HG03159 (cell line): ENCODE data around the gene PTPN14.
"Not testable (repeated sequence)": the region's sequence is repeated elsewhere in the genome, so short reads cannot be mapped to it uniquely, and the experiment has no call there.

ENCODE experiments used
- ATAC-seq: cut with Tn5 transposase; IDR thresholded peaks from one replicate; pipeline ENCODE4 v1.9.1; 2021; ENCODE audit warnings: mild to moderate bottlenecking, moderate library complexity; ENCODE audit not compliant: unreplicated experiment

PTPN14 gene

DNA sequence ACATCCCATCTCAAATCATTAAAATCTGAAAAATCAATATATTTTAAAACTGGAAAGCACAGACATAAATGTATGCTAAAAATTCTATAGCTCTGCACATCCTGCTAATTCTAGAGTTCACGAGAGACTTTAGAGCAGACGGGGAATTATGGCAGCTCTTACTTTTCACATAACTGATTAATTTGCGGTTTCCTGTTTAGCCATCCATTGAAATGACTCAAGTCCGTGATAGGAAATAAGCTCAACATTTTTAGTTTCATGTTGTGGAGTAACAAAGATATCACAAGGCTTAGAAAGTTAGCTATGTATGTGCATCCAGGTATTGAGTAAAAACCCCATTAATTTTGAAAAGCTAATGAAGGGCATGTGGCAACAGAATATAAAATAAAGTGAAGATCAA lies 147.2 kb downstream of the PTPN14 start:
- peak; percentile 77 for ATAC-seq

DNA sequence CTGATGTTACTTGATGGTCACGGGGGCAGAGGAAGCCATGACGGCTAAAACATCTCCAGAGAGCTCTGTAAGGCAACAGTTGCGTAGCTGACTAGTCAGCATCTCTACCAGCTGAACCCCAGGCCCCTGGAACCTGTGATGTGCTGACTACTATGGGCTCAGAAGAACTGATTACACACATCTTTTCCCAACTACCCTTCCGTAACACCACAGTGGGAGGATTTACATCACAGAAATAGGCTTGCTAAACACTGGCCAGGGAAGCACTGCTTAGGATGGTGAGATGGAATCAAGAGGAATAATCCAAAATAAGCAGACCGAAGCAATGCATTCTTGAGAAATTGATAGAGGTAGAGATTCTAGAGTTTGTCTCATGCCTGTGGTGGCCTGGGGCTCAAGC lies 148.0 kb downstream of the PTPN14 start:
- no peak for ATAC-seq

DNA sequence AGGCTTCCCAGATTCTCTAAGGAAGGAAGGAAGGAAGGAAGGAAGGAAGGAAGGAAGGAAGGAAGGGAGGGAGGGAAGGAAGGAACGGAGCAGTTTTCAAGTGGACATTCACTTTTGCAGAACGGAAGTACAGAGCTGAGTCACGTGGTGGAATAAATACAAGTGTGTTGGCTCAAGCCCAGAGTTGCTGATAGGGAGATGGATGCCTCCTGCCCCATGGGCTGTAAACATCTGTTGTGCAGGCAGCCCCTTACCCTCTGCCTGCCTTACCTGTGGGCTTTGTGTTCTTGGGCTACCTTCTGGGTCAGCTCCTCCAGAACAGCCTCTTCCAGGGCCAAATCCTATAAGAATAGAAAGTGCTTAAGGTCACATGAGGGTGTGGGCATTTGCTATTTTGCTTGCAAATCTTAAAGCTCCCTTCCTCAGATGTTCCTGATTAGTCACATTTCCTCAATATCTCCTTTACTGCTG lies 148.8 kb downstream of the PTPN14 start:
- ATAC-seq, result no peak

DNA sequence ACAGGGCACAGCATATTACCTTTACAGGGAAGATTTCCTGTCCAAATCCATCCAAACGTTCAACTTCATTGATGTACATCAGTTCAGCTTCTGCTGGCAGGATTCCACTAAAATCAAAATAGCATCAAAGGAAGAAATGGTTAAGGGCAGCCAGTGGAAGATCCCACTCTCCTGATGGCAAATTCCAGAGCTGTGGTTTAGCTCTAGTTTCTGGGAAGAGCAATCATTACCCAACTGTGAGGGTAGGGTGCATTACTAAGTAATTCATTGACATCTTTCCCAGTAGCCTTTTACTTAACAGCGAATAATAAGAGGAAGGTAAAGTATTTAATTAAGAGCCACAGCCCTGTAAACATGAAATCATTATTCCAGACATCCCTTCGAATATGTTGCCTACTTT lies 149.7 kb downstream of the PTPN14 start:
- ATAC-seq, result no peak

DNA sequence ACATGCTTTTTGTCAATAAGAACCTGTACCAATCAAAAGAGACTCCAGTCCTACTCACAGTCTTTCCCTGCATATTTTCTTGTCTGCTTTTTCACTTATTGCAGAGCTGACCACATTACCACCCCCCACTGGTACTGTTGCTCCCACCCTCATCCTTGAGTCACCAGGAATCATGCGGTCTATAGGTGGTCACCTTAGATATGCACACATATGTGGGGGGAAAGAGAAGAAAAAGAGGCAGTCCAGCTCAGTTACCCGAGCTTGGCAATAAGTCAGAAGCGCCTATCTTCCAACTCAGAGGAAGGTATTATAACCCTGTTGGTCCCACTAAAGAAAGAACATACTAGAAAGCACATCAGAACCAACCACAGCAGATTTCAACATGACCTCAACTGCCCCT lies 151.3 kb downstream of the PTPN14 start:
- ATAC-seq, result no peak

DNA sequence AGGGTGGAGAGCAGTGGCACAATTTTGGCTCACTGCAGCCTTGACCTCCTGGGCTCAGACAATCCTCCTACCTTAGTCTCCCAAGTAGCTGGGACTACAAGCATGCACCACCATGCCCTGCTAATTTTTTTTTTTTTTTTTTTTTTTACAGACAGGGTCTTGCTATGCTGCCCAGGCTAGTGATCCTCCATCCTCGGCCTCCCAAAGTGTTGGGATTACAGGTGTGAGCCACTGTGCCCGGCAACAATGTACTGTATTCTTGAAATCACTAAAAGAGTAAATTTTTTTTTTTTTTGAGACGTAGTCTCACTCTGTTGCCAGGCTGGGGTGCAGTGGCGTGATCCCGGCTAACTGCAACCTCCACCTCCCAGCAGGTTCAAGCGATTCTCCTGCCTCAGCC lies 152.9 kb downstream of the PTPN14 start:
- ATAC-seq, result no peak

DNA sequence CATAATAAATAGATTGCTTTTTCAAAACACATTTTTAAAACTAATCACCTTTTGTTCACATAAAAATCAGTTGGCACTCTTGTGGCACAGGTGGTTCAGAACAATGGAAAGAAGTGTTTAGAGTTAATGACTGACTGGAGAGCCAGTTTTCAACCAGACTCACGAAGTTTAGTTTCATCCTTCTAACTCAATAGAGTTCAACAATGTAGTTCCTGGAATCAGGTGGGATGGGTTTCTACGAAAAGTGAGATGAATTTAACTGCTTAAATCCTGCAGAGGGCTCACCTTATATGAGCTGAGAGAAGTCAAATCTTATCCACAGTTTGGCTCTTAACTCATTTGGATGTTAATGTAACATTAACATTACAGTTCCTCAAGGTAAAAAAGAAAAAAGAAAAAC lies 153.9 kb downstream of the PTPN14 start:
- ATAC-seq, result no peak

DNA sequence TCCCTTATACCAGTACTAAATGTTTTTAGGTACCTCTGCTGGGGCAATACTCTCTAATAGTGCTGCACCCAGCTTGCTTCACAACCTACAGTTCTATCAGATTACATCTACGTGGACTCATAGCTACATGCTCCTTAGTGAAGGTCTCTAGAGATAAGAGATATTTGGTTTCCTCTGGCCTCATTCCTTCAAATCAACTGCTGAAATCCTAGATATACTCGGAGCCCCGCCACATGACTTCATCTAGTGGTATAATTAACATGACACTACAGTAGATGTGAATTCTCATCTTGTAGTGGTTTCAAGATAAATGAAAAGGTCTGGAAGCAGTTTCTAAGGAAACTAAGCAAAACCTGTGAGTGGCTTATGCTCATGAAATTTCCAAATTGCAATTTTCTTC lies 155.1 kb downstream of the PTPN14 start:
- ATAC-seq, result no peak

DNA sequence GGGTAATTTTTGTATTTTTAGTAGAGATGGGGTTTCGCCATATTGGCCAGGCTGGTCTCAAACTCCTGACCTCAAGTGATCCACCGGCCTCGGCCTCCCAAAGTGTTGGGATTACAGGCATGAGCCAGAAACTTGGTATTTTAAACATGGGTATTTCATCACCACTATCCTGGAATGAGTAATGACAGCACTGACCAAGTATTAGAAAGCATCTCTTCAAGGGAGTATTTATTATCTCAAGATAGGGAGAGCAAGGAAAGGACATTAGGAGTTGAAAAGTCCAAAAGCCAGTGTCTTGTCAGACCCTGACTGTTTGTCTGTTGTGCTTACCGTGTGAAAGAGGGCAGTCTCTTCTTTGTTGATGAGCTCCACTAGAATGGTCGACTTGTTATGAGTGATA lies 156.8 kb downstream of the PTPN14 start:
- not testable (repeated sequence) for ATAC-seq

DNA sequence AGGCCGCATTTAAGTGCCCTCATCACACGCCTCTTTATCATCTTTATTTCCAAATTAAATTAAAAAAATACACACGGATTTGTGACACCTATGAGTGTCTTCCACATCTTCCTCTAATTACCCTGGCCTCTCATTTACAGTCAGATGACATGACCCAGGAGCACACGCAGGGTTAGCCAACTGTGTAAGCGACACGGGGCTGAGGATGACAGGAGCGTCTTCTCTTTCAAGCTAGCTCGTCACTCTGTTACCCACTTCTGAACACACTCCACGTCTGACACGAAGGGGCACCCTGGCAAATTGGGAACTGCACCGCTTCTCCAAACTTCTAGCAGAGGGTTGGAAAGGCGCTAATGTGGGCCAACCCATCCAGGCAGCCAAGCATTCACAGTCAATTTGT lies 158.3 kb downstream of the PTPN14 start:
- ATAC-seq, result no peak

DNA sequence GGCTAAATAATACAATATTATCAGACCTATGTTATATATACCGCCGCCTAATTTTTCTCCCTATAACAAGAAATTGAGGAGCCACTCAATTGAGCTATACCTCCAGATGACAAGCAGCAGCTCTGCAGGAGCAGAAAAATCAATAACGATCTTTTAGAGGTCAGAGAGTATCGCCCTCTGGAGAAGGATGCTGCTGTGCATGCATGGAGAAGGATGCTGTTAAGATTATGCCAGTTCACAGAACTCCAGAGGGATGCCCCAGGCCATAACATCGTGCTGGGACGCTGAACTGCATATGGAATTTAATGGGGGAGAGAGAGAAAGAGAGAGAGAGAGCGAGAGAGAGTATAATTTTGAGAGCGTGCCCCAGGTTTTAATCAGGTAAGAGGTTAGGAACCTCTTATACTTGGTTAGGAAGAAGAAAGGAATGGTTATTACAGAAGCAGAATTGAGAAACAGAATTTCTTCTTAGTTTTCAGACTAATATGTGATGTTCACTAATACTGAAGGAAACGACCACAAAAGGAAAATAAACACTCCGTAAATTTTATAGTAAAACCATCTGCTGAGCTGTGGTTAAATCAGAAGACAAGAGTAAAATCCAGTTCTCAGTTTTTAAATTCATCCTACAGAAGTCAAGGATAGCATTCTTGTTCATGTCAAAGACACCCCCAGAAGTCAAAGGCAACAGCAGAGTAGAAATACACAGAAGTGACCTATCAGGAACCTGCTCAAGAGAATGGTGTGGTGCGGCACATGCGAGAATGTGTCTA lies 159.3 kb downstream of the PTPN14 start:
- no peak for ATAC-seq

DNA sequence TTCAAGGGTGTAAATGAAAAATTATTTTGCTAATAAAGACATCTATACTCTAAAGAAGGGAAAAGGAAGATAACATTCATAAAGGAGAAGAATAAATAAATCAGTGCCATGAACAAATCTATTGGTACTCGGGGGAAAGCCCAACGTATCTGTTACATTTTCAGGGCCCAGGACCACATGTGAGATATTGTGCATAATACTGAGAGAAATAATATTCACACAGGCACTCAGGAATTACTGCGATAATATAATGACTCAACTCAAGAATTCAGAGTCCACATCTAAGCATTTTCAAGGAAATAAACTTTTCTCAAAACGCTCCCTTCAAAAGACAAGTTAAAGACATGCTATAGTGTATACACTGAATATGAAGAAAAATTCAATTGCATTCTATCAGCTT lies 161.7 kb downstream of the PTPN14 start:
- no peak for ATAC-seq

DNA sequence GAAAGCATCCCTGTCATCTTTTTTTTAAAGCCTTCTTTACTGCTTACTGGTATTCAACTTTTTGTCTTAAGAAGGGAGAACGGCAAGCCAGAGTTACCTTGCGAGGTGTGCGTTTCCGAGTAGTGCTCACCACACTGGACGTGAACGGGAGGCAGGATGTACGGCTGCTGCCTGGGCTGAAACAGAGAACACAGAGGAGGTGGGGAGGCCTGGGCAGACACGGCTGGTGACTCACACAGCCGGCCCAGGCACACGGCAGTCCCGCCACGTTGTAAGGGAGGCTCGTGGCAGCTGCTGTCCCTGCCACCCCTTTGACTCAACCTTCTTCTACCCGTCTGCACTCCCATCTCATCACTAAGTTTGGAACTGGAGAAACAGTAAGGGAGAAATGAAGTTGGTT lies 164.7 kb downstream of the PTPN14 start:
- no peak for ATAC-seq

DNA sequence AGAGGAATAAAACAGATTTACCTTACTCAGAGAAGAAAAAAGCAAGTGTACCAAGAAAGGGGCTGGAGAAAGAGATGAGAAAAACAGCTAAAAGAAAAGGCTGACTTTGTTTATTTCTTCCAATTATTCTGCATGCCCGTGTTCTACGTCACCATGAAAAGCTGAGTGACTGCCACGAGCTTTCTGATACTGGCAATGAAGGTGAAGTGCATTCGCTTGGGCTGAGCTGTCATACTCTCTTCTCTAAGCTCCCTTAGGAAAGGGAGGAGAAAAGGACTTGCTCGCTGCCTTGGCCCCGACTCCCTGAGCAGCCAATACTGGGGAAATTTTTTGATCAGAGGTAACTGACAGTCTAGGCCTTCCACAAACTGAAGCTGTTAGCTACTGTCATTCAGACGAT lies 165.1 kb downstream of the PTPN14 start:
- no peak for ATAC-seq

DNA sequence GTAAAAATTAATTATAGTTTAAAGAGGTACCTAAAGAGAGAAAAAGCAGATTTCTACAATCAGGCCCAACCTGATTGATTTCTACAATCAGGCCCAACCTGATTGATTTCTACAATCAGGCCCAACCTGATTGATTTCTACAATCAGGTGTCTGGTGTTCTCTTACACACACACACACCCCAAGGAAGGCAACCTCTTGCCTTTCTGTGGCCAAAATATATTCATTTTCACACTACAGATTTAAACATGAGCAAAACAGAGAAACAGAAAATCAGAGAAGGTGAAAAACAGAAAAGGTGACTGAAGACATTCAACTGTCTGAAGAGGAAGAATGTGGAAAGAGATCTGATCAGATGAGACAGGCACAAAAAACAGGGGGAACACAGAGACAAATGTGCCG lies 166.0 kb downstream of the PTPN14 start:
- no peak for ATAC-seq

DNA sequence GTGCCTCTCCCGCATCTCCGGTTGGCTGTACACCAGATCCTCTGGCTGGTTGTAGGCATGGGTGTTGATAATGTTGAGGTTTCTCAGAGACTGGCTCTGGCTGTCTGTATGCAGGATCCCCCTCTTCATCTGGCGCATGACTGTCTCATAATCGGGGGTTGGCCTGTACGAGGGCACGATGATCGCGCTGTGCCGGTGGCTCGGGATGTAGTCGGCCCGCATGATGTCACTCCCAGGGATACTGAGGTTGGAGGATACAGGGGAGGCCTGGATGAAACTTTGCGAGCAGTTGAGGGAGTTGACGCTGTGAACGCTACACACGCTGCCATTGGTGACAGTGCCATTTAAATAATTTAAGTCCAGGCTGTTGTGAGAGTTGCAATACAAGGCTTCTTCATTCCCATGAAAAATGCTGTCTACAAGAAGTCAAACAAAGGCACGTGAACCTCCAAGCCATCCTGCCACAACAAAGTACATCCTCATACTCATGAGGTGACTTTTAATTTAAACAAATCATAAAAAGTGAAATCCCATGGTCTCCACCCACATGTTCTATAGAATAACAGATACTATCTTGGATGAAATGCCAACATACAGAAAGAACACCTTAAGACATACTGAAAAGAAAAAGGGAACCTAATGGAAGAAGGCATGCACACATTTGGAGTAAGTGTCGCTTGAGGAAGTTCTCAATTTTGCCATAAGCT lies 166.9 kb downstream of the PTPN14 start:
- no peak for ATAC-seq

DNA sequence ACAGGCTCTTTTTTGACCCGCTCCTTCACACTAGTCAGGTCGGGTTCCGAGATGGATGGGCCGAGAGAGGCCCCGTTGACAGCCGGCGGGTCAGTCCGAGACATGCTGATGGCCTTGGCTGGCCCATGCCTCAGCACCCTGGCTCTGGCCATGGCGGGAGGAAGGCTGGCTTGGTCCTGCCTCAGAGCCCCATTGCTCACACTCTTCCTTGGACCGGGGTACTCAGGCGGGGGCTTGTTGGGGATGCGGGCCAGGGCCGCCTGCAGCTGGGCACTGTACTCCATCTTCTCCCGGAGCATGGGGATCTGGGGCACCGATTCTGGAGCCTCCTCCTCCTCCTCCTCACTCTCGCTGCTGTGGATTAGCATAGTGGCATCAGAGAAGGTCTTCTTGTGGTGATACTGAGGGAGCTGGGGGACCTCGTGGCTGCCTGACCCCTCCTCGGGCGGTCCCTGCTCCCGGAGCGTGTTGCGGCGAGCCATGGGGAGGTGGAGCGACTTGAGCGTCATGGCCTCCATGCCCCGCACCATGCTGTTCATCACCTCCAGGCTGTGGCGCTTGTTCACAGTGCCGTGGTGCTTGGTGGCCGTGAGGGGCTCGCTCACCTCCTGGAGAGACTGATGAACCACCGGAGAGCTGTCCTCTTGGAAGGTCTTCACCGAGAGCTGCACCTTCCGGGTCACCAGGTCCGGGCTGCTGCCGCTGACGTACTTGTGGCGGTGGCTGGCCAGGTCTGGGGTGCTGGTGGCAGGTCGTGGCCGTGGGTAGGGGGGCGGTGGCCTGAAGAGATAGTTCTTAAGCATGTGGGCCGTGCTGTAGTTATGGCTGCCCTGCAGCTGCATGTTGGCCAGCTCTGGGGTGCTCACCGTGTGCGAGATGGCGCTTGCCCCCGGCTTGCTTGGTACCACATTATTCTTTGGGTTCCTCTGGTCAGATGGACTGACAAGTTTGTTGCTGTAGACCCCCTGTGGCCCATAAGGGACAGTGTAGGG lies 167.7 kb downstream of the PTPN14 start:
- ATAC-seq, result no peak

DNA sequence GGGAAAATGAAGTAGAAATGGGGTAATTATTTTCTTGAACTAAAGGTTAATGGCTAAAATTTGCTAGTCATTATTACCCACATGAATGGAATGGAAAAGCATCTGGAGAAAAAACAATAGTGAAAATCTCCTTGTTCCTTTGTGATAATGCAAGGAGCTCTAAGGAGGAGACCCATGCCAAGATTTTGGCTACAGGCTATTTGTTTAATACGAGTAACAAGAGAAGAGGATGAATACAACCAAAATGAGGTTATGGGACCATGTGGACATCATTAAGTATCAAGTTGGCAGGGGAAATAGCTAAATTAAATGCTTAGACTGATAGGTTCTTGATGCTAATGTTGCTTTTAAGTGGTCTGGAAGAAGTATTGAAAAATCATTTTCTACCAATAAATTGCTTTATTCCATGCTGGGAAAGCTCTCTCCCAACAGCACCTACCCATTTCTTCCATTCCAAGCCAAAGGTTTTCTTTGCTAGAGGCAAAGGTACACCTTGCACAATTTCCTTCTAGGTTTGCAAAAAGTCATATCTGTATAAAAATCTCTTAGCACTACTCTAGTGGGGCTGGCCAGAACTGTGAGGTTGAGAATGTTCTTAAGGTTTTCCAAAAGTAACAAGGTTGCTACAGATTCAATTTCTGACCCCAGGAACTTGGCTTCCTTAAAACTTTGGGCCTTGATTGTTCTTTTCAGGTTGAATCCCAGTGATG lies 170.3 kb downstream of the PTPN14 start:
- no peak for ATAC-seq

DNA sequence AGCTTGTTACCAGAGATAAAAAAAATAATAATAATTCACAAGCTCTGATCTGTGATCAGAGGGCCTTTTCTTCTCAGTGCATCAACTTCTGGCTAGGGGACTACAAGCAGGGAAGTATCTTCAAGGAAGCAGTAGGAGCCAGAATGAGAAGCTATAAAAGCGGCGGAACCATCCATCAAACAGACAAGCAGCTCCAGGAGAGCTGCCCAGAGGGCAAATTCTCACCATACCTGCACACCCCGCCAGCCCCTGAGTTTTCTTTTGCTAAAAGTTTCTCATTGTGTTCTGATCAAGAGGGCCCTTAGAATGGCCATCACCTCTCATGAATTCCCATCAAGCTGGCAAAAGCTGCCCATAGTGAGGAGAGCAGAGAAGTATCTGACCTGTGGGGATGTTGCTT lies 171.0 kb downstream of the PTPN14 start:
- ATAC-seq, result no peak

DNA sequence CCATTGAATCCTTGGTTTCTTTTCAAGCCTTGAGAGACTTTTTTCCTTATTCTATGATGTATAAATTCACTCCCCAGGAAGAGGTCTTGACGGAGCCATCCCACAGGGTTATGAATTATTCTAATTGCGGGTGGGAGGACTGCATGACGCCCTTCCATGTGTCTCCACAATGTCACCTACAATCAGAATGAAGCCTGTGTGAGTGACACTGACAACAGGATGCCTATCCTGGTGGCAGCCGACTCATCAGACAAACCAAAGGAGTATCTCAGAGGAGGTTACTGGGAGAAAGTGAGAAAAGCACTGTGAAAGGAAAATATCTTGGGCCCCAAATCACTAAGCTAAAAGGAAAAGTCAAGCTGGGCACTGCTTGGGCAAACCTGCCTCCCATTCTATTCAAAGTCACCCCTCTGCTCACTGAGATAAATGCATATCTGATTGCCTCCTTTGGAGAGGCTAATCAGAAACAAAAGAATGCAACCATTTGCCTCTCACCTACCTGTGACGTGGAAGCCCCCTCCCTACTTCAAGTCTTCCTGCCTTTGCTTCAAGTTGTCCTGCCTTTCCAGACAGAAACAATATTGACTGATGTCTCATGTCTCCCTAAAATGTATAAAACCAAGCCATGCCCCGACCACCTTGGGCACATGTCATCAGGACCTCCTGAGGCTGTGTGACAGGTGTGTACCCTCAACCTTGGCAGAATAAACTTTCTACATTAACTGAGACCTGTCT lies 172.0 kb downstream of the PTPN14 start:
- no peak for ATAC-seq
